HL-60 (cell line): ENCODE data around the gene TRPM1.

Source experiments
- DNase-seq, 2 experiments: peaks; one replicate each; pipeline ENCODE4 v3.0.0-alpha.2; 2010 to 2020; ENCODE audit warnings: low read depth in 1 of 2, low spot score in 1 of 2
- H3K27ac ChIP-seq: fragments of 250-450 bp; sonication (Bioruptor Pico); replicated peaks from 2 replicates; pipeline ENCODE4 v1.5.1; 2020; ENCODE audit warnings: mild to moderate bottlenecking, moderate library complexity
- H3K27me3 ChIP-seq: fragments of 250-450 bp; sonication (Bioruptor Pico); 2 replicates; pipeline ENCODE4 v1.5.1; 2021; ENCODE audit warnings: mild to moderate bottlenecking, moderate library complexity; ENCODE audit not compliant: insufficient read depth, poor library complexity, severe bottlenecking
- H3K4me3 ChIP-seq: replicated peaks from 2 replicates; pipeline ENCODE4 v1.5.1; 2011; ENCODE audit warnings: mild to moderate bottlenecking, control low read depth, low read length; ENCODE audit not compliant: insufficient read depth
- GABPA ChIP-seq: IDR thresholded peaks from 2 replicates; pipeline ENCODE4 v1.6.1; 2012; ENCODE audit warnings: low read depth
- POLR2AphosphoS5 ChIP-seq: IDR thresholded peaks from 2 replicates; pipeline ENCODE4 v1.6.1; 2012; ENCODE audit warnings: low read depth
- SPI1 ChIP-seq: IDR thresholded peaks from 2 replicates; pipeline ENCODE4 v1.6.1; 2012; ENCODE audit warnings: low read depth, mild to moderate bottlenecking, borderline replicate concordance
- TF ChIP-seq, protein P1 (sequence below): IDR thresholded peaks from 2 replicates; pipeline ENCODE4 v1.6.1; 2012; ENCODE audit warnings: low read depth; ENCODE audit not compliant: insufficient replicate concordance
- TF ChIP-seq, protein P2 (sequence below): IDR thresholded peaks from one replicate; pipeline ENCODE4 v1.5.1; 2011; ENCODE audit warnings: low read length, control low read depth, inconsistent platforms; ENCODE audit not compliant: insufficient read depth

The TRPM1 gene

DNA sequence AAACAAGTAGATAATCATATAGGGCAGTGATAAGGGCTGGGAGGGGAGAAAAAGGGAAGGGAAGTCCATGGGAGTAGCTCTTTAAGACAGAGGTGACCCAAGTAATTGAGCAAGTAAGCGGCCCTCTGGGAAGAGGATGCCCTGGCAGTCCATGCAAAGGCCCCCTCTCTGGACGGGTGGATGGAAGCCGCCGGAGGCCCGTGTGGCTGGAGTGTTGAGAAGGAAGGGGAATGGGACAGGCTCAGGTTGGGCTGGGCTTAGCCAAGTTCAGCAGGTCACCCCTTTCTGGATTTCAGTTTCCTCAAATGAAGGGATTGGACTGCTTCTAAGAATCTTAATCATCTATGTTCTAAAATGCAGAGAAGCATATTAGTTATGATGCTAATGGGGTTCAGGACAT is 32.4 kb upstream of the TRPM1 start:
- DNase-seq = no peak
- no peaks in the 10 kb centered on the region for H3K27me3 ChIP-seq
- TF ChIP-seq POLR2AphosphoS5 (no peak), SPI1 (no peak), GABPA (no peak)
- TF ChIP-seq, protein P1, sequence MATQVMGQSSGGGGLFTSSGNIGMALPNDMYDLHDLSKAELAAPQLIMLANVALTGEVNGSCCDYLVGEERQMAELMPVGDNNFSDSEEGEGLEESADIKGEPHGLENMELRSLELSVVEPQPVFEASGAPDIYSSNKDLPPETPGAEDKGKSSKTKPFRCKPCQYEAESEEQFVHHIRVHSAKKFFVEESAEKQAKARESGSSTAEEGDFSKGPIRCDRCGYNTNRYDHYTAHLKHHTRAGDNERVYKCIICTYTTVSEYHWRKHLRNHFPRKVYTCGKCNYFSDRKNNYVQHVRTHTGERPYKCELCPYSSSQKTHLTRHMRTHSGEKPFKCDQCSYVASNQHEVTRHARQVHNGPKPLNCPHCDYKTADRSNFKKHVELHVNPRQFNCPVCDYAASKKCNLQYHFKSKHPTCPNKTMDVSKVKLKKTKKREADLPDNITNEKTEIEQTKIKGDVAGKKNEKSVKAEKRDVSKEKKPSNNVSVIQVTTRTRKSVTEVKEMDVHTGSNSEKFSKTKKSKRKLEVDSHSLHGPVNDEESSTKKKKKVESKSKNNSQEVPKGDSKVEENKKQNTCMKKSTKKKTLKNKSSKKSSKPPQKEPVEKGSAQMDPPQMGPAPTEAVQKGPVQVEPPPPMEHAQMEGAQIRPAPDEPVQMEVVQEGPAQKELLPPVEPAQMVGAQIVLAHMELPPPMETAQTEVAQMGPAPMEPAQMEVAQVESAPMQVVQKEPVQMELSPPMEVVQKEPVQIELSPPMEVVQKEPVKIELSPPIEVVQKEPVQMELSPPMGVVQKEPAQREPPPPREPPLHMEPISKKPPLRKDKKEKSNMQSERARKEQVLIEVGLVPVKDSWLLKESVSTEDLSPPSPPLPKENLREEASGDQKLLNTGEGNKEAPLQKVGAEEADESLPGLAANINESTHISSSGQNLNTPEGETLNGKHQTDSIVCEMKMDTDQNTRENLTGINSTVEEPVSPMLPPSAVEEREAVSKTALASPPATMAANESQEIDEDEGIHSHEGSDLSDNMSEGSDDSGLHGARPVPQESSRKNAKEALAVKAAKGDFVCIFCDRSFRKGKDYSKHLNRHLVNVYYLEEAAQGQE = no peak
- TF ChIP-seq, protein P2, sequence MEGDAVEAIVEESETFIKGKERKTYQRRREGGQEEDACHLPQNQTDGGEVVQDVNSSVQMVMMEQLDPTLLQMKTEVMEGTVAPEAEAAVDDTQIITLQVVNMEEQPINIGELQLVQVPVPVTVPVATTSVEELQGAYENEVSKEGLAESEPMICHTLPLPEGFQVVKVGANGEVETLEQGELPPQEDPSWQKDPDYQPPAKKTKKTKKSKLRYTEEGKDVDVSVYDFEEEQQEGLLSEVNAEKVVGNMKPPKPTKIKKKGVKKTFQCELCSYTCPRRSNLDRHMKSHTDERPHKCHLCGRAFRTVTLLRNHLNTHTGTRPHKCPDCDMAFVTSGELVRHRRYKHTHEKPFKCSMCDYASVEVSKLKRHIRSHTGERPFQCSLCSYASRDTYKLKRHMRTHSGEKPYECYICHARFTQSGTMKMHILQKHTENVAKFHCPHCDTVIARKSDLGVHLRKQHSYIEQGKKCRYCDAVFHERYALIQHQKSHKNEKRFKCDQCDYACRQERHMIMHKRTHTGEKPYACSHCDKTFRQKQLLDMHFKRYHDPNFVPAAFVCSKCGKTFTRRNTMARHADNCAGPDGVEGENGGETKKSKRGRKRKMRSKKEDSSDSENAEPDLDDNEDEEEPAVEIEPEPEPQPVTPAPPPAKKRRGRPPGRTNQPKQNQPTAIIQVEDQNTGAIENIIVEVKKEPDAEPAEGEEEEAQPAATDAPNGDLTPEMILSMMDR = no peak
- H3K4me3 ChIP-seq = no peak overlapping the region
- no peak overlapping the region for H3K27ac ChIP-seq

DNA sequence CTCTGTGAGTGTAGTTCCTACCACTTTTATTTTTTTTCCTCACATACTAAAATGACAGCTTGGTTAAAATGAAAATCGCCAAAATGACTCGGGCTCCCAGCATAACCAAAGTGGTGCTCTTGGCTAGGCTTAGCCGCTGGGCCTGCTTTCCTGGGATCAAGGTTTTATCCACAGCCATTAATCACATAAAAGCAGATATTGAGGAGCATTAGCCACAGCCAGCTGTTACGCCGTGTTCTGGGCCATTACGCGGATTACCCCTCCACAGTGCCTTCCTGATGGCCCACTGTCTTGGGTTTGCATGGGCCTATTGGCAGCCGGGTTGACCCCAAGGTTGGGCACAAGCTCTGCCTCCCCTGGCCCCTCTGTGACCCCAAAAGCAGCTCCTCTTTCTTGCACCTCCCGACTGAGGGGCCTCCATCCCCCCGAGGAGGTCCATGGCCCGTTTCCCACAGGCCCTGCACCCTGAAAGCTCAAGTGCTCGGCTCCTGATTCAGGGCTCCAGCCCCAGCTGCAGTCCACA is 30.4 kb upstream of the TRPM1 start:
- no peak overlapping the region for H3K4me3 ChIP-seq
- DNase-seq = no peak
- TF ChIP-seq, protein P2 = no peak
- TF ChIP-seq, protein P1 = no peak
- TF ChIP-seq POLR2AphosphoS5 = no peak
- TF ChIP-seq GABPA = no peak
- TF ChIP-seq SPI1 = no peak
- H3K27ac ChIP-seq = no peak overlapping the region
- no peaks in the 10 kb centered on the region for H3K27me3 ChIP-seq

DNA sequence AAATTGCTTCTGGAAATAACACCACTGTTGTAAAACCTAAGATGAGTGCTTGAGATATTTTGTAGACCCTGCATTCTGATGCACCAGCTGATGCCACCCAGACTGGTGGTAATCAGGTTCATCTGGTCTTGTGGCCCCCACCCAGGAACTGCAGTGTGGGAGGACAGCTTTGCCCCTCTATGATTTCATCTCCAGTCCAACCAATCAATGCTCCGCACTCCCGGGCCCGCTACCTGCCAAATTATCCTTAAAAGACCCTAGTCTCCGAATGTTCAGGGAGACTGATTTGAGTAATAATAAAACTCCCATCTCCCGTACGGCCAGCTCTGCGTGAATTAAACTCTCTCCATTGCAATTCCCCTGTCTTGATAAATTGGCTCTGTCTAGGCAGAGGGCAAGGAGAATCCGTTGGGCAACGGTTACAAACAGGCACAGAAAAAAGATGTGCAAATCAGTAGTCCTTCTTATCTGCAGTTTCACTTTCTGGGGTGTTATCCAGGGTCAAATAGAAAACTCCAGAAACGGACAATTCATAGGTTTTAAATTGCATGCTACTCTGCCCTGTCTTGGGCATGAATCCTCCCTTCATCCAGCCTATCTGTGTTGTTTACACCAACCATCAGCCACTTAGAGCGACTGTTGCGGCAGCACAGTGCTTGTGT is 29.2 kb upstream of the TRPM1 start:
- no peak overlapping the region for H3K4me3 ChIP-seq
- H3K27ac ChIP-seq = no peak overlapping the region
- no peak for DNase-seq
- TF ChIP-seq GABPA = no peak
- no peak for TF ChIP-seq POLR2AphosphoS5
- TF ChIP-seq, protein P1 = no peak
- no peak for TF ChIP-seq SPI1
- TF ChIP-seq, protein P2 = no peak
- H3K27me3 ChIP-seq = no peaks in the 10 kb centered on the region
